K562 (cell line): ENCODE data around the gene SPATA2. TPM values are rescaled to one million over a fixed set of nuclear protein-coding genes. Genes with fewer than 3 reads are reported as not detected.

Experiments
- CAMTA2 ChIP-seq: fragments of 250-450 bp; sonication (Bioruptor Pico); conservative IDR thresholded peaks from 2 replicates; pipeline ENCODE4 v1.5.1; 2022
- MEIS2 ChIP-seq: fragments of 450-650 bp; IDR thresholded peaks from 2 replicates; pipeline ENCODE4 v1.6.1; 2014; ENCODE audit warnings: mild to moderate bottlenecking; ENCODE audit not compliant: partially characterized antibody
- PRPF4 ChIP-seq: fragments of 200-400 bp; formaldehyde crosslinking; IDR thresholded peaks from one replicate; pipeline ENCODE4 v1.6.1; 2017; ENCODE audit warnings: low read length, low read depth, mild to moderate bottlenecking; ENCODE audit not compliant: insufficient read depth, poor library complexity, severe bottlenecking
- REST ChIP-seq, 2 experiments: fragments of 450-650 bp; formaldehyde crosslinking in 1 of 2; IDR thresholded peaks; 2 replicates each; pipeline versions ENCODE4 v1.4.0 to v1.6.1; 2014 to 2020; ENCODE audit warnings: mild to moderate bottlenecking in 2 of 2, borderline replicate concordance in 1 of 2, low read depth in 1 of 2
- polyA plus RNA-seq, 8 experiments: library from polyadenylated mRNA; depleted of rRNA in 4 of 8; stranded (reverse) in 5 of 8; unstranded in 3 of 8; fragments of >200 nt; fragmentation: Nextera tagmentation in 2 of 8; fragmentation: Illumina TruSeq in 1 of 8; extraction: Ambion mirVana in 2 of 8; extraction: Trizol in 1 of 8; gene quantifications; 2 replicates each; pipeline versions ENCODE4 v1.2.1 to v1.2.3, GENCODE V29; 2011 to 2014; ENCODE audit warnings: inconsistent platforms in 1 of 8, missing spikeins in 1 of 8
- total RNA-seq, 7 experiments: library from RNA; depleted of rRNA in 6 of 7; stranded (reverse); fragments of >200 nt in 6 of 7; fragmentation: Illumina TruSeq in 2 of 7; extraction: Trizol in 2 of 7; gene quantifications; 2 replicates each; pipeline versions ENCODE4 v1.2.1 to v1.2.3, GENCODE V29; 2011 to 2021; ENCODE audit warnings: low replicate concordance in 1 of 7
- TF ChIP-seq, protein P1 (sequence below): fragments of 250-450 bp; sonication (Bioruptor Pico); IDR thresholded peaks from 2 replicates; pipeline ENCODE4 v1.4.0; 2020; ENCODE audit warnings: mild to moderate bottlenecking

Gene SPATA2
- total and polyA plus RNA-seq, 9 of the 15 experiments (the other 6 are each of a cell fraction or from before 2014, with no cell fraction given) = 0.46 to 8.2 (median 2.7) TPM

DNA sequence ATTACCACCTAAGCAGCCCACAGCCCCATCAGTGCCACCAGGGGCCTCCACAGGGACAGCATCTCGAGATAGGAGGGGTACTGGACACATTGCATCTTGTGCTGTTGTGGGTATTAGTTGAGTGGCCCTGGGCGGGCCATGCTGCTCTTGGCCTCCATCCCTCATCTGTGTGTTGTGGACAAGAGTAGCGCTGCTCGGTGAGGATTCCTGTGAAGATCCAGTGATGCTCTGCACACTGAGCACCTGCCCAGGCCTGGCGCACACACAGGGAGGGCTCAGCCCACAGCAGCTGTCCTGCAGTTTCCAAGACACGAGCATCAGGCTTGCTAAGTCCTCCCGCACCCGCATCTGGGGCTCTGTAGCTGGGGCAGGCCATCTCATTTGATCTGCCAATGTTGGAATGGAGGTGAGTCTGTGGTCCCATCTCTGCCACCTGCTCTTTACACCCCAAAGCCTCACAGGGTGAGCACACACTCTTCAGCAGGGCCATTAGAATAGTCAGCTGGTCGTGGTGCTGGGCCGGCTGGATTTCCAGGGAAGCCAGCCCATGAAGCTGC is 32.0 kb downstream of the SPATA2 start (continued):
- no peak for TF ChIP-seq REST (IDR thresholded peaks at IDR 0.05; ENCODE audit: borderline replicate concordance)
- TF ChIP-seq REST (CRISPR knock-in tag; IDR thresholded peaks at IDR 0.05; ENCODE audit: low read depth) = no peak
- TF ChIP-seq CAMTA2 = no peak
- TF ChIP-seq, protein P1, sequence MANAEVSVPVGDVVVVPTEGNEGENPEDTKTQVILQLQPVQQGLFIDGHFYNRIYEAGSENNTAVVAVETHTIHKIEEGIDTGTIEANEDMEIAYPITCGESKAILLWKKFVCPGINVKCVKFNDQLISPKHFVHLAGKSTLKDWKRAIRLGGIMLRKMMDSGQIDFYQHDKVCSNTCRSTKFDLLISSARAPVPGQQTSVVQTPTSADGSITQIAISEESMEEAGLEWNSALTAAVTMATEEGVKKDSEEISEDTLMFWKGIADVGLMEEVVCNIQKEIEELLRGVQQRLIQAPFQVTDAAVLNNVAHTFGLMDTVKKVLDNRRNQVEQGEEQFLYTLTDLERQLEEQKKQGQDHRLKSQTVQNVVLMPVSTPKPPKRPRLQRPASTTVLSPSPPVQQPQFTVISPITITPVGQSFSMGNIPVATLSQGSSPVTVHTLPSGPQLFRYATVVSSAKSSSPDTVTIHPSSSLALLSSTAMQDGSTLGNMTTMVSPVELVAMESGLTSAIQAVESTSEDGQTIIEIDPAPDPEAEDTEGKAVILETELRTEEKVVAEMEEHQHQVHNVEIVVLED = no peak
- no peak for TF ChIP-seq PRPF4
- TF ChIP-seq MEIS2 = no peak
- TF ChIP-seq, all 486 proteins: peak for 0
